LNCAP (cell line): ENCODE results near the gene CALN1.

ENCODE experiments used
- TF ChIP-seq, protein P1 (sequence below): fragments of 450-650 bp; IDR thresholded peaks from 2 replicates; pipeline ENCODE4 v1.5.1; 2017; ENCODE audit warnings: mild to moderate bottlenecking

Gene CALN1

DNA sequence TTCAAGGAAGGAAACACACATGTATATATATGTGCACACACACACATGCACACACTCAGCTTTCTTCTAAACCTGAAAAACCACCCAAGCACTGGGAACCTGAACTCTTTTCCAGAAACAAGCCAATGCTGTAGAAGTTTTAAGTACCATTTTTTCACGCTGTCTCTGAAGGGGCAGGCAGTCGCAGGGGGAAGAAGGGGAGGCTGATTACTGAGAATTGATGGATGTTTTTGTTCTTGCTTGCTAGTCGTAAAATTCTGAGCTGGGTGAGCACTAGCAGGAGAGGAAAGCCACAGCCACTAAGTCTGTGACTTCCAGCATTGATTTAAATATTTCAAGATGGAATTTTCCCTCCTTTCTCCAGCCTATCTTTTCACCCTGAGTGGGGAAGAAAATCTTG is 391.8 kb downstream of the CALN1 start:
- TF ChIP-seq, protein P1, sequence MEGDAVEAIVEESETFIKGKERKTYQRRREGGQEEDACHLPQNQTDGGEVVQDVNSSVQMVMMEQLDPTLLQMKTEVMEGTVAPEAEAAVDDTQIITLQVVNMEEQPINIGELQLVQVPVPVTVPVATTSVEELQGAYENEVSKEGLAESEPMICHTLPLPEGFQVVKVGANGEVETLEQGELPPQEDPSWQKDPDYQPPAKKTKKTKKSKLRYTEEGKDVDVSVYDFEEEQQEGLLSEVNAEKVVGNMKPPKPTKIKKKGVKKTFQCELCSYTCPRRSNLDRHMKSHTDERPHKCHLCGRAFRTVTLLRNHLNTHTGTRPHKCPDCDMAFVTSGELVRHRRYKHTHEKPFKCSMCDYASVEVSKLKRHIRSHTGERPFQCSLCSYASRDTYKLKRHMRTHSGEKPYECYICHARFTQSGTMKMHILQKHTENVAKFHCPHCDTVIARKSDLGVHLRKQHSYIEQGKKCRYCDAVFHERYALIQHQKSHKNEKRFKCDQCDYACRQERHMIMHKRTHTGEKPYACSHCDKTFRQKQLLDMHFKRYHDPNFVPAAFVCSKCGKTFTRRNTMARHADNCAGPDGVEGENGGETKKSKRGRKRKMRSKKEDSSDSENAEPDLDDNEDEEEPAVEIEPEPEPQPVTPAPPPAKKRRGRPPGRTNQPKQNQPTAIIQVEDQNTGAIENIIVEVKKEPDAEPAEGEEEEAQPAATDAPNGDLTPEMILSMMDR: no peak

DNA sequence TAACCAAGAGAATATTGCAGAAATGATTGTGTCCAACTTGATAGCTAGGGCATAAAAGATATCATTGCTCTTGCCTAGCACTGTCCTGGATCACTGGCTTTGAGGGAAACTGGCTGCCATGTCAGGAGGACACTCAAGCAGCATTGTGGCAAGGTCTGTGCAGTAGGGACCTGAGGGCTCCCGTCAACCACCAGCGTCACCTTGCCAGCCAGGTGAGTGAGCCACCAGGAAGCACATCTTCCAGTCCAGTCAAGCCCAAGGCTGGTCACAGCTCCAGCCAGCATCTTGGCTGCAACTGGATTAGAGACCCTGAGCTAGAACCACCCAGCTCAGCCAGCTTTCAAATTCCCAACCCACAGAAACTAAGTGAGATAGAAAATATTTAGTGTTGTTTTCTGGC is 392.7 kb downstream of the CALN1 start:
- TF ChIP-seq, protein P1: no peak

DNA sequence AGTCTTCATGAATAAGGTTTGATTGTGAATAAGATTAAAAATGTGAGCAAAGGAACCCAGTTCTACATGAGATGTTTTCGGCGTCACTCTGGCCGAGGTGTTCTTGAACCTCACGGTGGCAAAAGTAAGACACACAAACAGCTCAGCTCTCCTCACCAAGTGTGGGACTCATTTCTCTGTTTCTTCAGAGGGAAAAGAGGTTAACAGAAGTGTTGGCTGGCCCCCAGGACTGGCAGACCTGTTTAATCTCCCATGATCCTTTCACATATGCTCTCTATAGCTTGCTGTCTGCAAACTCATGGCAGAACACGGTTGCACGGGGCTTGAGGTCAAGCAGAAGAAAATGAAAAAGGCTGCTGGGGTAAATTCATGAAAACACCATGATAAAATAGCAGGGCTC is 394.4 kb downstream of the CALN1 start:
- TF ChIP-seq, protein P1: no peak

DNA sequence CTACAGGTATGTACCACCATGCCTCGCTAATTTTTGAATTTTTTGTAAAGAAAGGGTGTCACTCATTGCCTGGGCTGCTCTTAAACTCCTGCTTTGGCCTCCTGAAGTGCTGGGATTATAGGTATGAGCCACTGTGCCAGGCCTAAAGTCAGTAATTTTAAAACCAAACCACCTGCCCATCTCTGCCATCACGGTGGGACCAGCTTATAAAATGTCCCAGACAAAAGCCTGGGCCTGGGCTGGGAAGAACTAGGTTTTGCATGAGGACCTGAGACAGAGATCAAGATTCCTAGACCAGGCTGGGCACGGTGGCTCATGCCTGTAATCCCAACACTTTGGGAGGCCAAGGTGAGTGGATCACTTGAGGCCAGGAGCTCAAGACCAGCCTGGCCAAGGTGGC is 395.6 kb downstream of the CALN1 start:
- TF ChIP-seq, protein P1: no peak

DNA sequence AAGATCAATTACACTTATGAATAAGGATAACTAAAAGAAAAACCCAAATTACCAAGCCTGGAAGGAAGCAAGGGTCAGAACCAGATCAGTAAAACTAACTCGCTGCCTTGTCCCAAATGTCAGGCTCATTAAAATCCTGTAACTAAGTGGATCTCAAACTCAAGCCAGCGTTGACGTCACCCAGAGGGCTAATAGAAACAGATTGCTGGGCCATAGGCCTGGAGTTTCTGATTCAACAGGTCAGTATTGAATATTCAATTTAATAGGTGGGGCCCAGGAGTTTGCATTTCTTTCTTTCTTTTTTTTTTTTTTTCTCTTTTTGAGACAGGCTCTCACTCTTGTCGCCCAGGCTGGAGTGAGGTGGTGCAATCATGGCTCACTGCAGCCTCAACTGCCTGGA is 397.0 kb downstream of the CALN1 start:
- TF ChIP-seq, protein P1: no peak

DNA sequence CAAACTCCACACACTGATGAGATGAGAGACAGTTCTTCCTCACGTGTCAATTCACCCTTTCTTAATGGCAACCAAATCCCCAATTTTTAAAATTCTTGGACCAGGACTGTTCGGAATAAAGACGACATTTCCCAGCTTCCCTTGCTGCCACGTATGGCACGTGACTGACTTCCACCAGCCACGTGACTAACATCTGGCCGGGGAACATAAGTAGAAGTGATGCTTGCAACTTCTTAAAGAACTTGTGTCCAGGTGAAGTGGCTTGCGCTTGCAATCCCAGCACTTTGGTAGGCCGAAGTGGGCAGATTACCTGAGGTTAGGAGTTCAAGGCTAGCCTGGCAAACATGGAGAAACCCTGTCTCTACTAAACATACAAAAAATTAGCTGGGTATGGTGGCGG is 405.1 kb downstream of the CALN1 start:
- TF ChIP-seq, protein P1: no peak

DNA sequence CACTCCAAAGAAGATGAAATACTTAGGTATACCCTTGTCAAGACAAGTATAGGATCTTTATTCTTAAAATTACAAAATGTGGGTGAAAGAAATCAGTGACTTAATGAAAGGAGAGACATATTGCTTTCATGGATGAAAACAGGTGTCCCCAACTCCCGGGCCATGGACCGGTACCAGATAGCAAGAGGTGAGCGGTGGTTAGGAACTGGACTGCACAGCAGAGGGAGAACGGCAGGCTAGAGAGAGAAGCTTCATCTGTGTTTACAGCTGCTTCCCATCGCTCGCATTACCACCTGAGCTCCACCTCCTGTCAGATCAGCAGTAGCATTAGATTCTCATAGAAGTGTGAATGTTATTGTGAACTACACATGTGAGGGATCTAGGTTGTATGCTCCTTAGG is 408.9 kb downstream of the CALN1 start:
- TF ChIP-seq, protein P1: no peak

DNA sequence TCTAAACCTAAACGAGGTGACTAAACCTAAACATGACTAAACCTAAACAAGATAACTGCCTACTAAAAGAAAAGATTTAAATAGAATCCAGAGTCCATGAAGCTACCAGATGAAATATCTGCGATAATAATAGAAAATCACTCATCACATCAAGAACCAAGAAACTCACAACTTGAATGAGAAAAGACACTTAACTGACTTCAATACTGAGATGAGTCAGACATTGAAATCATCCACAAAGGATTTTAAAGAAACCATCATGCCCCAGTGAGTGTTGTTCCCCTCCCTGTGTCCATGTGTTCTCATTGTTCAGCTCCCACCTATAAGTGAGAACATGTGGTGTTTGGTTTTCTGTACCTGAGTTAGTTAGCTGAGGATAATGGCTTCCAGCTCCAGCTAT is 416.0 kb downstream of the CALN1 start:
- TF ChIP-seq, protein P1: no peak
